Fibroblast of the aortic adventitia (primary cell): Measurements from ENCODE around the gene CXorf65. TPM values are rescaled to one million over a fixed set of nuclear protein-coding genes. Genes with fewer than 3 reads are reported as not detected.

Experiments used
- DNase-seq: peaks from one replicate; pipeline ENCODE4 v3.0.0-alpha.2; 2010; ENCODE audit warnings: low read depth
- H3K4me3 ChIP-seq: 2 replicates; pipeline ENCODE4 v1.5.1; 2011; ENCODE audit warnings: low read depth, mild to moderate bottlenecking, control low read depth, low read length, moderate library complexity
- total RNA-seq: library from RNA; depleted of rRNA; stranded (reverse); fragments of >200 nt; gene quantifications from 2 replicates; pipeline ENCODE4 v1.2.3, GENCODE V29; 2012; ENCODE audit warnings: low replicate concordance
- TF ChIP-seq, protein P1 (sequence below): IDR thresholded peaks from 2 replicates; pipeline ENCODE4 v1.5.1; 2011; ENCODE audit warnings: mild to moderate bottlenecking, low read length, control low read depth, inconsistent platforms; ENCODE audit not compliant: insufficient read depth

Gene CXorf65
- total RNA-seq, 1 donor = not detected

DNA sequence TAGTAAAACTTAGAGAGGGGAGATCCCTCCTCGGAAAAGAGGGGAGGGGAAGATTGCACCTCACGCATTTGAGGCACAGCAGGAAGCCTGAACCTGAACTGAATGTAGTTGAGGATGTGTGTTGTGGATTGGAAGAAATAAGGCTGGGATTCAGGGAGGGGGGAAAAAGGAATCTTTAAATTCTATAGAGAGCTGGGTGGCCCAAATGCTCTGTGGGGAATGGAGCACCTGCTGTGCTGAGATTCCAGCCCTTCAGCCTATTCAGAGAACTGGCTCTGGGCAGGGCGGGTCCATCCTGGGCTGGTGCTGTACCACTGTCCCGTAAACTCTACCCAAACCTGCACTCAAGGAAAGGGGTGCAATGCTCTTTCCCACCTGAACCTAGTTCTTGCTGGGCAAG is 6.8 kb downstream of the CXorf65 start:
- TF ChIP-seq, protein P1, sequence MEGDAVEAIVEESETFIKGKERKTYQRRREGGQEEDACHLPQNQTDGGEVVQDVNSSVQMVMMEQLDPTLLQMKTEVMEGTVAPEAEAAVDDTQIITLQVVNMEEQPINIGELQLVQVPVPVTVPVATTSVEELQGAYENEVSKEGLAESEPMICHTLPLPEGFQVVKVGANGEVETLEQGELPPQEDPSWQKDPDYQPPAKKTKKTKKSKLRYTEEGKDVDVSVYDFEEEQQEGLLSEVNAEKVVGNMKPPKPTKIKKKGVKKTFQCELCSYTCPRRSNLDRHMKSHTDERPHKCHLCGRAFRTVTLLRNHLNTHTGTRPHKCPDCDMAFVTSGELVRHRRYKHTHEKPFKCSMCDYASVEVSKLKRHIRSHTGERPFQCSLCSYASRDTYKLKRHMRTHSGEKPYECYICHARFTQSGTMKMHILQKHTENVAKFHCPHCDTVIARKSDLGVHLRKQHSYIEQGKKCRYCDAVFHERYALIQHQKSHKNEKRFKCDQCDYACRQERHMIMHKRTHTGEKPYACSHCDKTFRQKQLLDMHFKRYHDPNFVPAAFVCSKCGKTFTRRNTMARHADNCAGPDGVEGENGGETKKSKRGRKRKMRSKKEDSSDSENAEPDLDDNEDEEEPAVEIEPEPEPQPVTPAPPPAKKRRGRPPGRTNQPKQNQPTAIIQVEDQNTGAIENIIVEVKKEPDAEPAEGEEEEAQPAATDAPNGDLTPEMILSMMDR = no peak
- DNase-seq = no peak
- H3K4me3 ChIP-seq = no peak overlapping the region

DNA sequence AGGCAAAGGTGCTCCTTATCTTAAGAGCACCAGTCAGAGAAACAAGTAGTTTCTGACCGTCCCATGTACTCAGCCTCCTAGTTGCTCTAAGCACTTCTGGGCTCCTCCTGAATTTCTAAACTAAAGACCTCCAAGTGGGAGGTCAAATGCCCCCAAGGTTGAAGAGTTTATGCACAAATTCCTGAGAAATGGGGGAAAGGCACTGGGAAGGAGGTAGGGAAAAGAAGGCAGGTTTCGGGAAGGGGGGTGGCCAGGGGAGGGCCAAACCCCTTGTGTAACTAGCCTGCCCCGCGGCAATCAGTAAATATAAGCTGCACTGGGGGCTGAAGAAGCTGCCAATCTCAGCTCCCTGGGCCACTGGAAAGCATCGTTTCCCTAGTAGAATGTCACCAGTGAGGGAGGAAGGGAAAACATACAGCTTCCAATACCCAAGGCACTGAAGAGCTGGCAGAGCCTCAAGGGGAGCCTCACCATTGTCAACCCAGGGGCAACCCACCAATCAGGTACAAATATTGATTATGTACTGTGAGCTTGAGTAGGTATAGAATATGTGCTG is 7.5 kb downstream of the CXorf65 start:
- H3K4me3 ChIP-seq = no peak overlapping the region
- TF ChIP-seq, protein P1 = no peak
- no peak for DNase-seq

DNA sequence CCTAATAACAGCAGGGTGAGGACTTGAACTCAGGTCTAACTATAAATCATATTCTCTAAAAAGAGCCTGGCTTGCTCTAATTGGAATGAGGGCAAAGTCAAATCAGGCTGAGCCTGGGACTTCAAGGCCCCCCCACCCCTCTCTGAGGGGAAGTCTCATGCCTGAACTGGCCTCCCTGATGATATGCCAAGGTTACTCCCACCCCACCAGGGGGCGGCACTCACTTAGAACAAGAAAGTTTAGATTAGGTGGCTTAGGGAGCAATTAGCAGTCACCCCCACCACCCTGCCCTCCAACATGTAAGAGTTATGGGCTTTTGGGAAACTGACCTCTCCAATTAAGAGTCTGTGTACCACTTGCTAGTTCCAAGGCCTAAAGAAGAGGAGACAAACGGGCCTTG is 8.2 kb downstream of the CXorf65 start:
- H3K4me3 ChIP-seq = no peak overlapping the region
- peak; percentile 34 for DNase-seq
- TF ChIP-seq, protein P1 = peak; percentile 42

DNA sequence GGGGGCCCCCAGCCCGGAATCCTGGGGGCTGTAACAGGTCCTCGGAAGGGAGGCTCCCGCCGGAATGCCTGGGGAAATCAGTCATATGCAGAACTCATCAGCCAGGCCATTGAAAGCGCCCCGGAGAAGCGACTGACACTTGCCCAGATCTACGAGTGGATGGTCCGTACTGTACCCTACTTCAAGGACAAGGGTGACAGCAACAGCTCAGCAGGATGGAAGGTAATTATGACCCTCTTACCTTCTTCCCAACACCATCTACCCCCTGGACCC is 9.8 kb downstream of the CXorf65 start:
- peak overlapping the region; percentile 61 for H3K4me3 ChIP-seq
- TF ChIP-seq, protein P1 = no peak
- DNase-seq = no peak

DNA sequence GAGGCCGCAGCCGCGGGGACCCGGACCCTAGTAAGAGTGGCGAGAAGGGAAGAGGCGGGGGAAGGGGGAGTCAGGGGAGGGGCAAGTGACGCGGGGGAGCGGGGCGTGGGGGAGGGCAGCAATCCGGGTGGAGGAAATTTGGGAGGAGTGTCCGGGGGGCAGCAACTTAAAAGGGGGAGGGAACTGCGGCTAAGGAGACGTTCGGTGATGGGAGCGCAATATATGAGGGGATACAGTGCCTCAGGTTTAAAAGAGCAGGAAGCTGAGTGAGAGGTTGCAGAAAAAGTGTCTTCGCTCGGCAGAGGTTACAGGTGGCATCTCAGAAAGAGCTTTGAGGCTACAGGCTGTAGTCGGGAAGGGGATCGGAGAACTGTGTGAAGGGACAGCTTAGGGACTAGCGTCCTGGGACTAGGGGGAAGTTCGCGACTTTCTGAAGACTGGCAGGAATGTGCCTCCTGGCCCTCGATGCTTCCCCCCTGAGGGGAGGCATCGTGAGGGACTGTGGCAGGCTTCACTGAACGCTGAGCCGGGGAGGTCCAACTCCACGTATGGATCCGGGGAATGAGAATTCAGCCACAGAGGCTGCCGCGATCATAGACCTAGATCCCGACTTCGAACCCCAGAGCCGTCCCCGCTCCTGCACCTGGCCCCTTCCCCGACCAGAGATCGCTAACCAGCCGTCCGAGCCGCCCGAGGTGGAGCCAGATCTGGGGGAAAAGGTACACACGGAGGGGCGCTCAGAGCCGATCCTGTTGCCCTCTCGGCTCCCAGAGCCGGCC is 10.4 kb downstream of the CXorf65 start:
- DNase-seq = peak; percentile 47
- TF ChIP-seq, protein P1 = no peak
- peak overlapping the region; percentile 61 for H3K4me3 ChIP-seq

DNA sequence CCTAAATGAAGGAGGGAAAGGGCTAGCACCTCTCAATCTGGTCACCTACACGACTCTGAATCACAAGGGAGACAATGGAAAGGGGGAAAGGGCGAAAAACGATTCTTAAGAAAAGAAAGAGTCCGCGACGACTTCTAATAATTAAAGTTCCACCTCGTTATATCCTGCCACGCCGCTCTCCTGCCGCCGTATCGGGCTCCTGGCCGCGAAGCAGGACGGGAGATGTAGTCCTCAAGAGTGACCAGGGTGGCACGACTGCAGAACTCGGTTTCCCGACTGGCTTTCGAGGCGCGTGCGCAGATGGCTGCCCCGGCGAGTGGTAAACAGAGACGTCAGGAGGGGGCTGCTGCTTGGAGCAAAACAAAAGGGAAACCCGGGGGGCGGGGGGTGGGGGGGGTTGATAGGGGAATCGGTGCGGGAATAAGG is 11.0 kb downstream of the CXorf65 start, which contains the start of gene FOXO4:
TSS of gene FOXO4 (plus strand) at position 297 of the 426 bp plus-strand sequence. CDS start 678 bp downstream, outside the sequence.
- peak within 1 kb of the TSS; percentile 61 for H3K4me3 ChIP-seq
- TF ChIP-seq, protein P1 = no peak
- DNase-seq = peak; percentile 81

DNA sequence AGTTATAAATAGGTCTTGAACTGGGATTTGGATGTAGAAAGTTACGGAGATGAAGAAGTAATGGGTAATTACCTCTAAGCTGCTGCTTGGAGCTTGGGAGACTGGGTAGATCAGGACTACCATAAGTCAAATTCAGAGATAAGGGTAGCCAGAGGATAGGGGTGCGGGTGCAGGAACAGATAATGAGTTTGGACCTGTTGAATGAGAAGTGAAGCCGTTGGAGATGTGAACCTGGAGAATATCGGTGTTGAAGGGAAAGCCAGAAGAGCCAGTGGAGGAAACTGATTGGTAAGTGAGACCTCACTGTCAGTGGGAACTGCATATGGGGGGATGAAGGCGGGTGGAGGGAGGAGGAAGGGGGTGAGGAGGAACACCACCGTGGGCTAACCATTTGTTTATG is 11.5 kb downstream of the CXorf65 start:
- TF ChIP-seq, protein P1 = no peak

More for the DNA sequence above, 11.5 kb downstream of the CXorf65 start:
- DNase-seq = no peak
- peak overlapping the region; percentile 61 for H3K4me3 ChIP-seq
